ENCODE results near the gene SETBP1.
A peak's percentile ranks its signal among the peaks of the same experiment; 100 is the strongest.

SETBP1 gene

DNA sequence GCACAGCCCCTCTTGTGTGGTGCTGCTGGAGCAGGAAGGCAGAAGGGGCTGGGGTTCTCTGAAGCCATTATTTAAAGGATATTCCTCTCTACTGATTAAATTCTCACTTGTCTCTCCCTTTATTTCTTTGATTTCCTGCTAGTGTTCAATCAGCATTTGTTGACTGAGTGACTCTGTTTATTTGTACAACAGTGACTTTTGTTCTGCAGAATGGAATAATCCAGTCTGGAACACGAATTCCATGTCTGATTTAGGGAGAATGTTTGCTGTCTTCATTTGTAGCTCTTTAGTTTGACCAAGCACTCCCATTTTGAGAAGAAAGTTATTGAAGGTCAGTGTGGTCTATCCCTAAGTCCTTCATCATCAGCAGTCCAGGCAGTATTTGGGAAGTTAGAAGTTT lies 141.2 kb downstream of the SETBP1 start:
- DNase-seq: no peak

DNA sequence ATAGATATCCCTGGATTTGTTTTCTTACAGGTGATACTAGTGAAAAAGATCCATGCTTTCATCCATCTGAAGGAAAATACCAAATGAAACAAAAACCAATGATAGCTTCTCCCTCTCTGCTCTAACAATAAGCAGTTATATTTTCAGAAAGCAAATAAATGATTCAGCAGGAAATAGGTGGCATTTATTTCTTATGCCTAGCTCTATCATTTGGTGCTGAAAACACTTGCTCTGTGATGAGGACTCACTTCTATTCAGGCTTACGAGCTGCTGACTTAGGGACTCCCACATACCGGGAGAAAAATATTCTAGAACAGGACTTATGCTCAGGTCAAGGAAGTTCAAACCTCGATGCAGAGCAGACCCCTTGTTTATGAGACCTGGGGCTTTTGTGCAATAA lies 142.6 kb downstream of the SETBP1 start:
- DNase-seq: no peak

DNA sequence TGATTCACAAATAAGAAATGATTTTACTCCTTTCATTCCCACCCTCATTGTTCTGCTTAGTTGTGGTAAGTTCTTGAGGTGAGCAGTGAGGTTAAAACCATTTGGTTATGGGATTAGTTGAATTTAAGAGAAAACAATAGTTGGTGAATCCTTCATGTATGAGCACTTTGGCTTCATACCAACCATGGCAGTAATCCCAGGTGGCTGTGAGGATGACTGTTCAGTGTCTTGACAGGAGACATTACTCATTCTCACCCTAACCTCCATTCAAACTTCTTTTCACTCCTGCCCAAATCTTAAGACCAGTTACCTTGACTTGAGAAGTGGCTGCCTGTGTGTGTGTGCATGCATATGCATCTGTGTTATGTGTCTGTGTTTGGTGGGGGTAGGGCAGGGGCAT lies 143.1 kb downstream of the SETBP1 start:
- DNase-seq: no peak

DNA sequence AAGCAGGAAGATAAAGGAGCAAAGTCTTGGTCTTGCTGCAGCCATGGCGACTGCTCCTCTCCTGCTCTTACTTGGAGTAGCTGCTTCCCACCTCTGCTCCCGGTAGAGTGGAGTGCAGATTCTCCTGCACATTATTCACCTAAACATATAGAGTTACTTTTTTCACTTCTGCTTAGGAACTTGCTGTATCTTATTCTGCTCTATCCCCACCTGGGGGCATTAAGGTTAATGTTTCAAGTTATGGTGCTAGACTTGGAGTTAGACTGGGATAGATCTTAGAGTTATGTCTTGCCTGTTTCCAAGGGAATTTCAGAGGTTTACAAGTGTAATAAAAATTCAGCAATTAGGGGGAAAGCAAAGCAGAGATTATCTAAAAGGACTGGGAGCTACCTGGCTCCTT lies 144.2 kb downstream of the SETBP1 start:
- no peak for DNase-seq

DNA sequence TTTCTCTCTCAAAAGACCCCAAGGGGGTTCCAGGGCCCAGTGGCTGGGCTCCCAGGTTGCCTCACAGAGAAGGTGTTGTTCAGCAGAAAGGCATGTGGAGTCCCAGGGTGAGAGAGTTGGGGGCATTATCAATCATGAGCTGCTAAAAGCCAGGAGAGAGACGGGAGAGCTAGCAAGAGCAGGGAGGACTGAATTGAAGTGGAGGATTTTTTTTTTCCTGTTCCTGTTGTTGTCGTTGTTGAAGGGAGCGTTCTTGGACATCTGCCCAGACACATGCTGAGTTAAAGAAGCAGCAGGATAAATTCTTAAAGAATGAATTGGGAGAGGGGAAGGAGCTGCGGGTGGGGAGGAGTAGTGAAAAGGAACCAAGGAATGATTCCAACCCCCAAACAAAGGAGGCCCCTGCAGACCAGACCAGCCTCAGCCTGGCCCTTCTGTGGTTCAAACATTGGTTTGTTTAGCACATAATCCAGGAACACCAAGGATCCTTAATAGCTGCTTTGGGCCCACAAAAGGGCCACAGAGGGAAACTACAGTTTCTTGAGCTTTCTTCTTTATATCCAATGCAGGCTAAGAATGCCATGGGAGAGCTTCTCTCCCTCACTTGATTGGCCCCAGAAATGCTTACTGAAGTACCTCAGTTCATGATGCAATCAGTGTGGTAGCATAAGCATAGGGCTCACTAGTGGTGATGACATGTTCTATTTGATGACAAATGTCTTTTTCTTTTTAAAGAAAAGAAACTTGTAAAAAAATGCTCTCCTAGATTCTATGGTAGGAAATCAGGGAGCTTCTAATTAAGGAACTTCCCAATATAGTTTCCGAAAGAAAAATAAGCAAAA lies 146.0 kb downstream of the SETBP1 start:
- DNase-seq: no peak

DNA sequence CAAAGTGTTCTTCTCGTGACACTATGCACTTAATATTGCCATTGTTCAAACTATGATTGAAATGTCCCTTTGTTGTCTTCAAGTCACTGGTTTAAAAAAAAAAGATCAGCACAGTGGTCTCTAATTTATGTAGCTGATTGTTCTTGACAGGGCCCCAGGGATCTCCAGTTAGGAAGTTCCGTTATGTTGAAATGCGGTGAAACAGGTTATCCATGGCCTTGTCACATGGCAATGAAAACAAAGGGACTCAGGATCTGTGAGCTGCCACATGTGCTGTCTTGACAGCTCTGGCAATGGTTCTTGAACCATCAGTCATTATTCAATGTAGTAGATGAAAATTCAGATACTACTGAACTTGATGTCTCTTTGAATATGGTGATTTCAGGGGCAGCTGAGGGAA lies 147.4 kb downstream of the SETBP1 start:
- no peak for DNase-seq

DNA sequence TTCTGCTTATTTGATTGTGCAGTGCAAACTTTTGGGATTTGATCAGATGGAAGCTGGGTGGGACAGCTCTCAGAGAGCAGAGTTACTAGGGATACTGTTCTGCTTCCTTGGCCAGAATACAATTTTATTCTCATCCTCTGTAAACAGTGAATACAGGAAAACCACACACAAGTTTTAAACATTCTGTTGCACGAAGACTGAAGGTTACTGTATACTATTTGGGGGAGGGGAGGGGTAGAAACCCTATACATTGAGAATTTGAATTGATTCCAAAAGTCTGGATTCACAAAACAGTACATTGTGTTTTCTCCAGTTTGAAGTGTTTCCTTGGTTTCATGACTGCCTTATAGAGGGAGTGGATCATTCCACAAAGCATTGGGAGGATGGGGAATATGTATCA lies 149.9 kb downstream of the SETBP1 start:
- no peak for DNase-seq

DNA sequence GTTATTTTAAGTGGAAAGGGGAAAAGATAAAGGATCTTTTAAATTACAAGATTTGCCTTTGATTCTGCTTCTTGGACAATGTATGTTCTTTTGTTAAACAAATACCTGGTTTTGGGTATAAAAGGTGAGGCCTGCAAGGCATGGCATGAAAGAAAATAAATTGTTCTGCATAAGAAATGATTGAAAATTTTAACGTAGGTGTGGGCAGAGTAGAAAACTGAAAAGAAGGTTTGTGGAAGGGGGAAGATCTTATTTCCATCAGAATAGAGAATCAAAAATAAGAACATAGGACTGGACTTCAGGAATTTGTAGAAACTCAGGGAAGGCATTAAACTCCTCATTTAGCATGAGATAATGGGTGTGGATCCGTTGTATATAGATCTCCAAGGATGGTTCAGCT lies 153.1 kb downstream of the SETBP1 start:
- DNase-seq: no peak

DNA sequence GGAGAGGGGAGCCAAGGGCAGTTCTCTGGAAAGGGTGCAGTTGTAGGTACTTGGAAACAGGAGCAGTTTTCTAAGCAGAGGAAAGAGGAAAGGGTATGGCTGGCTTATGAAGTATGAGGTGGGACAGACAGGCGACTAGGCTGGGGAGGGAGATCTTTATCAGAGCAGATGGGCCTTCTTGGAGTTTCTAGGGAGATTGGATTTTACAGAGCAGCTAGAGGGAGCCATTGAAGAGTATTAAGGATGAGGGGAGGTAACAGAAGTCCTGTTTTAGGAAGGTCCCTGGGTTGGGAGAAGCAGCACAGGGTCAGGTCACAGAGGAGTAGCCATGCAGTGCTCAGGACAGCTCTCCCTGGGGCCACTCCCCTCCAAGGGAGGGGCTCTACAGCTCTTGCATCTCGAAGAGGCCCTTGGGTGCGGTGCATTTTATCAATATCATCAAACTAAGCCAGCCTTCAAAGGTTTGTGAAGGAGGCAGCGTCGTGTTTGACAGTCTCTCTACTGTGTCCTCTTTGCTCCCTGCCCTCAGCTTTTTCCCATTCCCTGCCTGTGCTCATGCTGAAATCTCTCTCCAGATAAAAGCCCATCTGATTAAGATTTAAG lies 154.3 kb downstream of the SETBP1 start:
- DNase-seq: no peak

DNA sequence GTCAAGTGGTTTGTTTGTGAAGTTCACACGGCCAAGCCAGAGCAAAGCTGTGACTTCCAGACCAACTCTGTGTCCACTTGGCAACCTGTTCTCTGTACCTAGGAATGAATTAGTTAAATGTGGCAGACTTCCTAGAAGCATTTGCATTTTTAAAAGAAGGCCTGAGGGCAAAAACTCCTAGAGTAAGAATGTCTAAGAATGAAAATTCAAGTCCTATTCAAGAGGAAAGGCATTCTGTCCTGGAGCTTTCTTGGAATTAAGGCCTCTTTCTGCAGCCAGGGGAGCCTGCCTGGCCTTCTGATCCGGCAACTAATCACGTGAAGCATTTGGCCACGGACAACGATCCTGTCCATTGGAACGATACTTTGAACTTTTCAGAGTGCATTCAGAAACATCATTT lies 155.0 kb downstream of the SETBP1 start:
- no peak for DNase-seq

DNA sequence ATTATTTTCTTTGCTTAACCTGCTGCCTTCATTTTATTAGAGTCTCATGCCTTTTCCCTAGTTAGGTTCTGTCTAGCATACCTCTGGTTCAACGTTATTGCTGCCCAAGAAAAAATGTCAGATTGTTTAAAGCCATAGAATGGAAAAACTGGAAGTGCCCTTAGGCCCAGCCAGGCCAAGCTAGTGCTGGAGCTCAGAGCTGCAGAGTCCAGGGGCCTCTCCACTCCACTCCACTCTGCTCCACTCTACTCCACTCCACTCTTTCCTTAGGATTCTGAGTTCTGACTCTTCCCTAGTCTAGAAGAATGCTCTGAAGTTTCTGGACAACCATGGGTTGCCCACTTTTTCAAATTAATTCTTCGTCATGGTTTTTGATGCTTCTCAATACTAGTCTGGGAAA lies 155.6 kb downstream of the SETBP1 start:
- no peak for DNase-seq

DNA sequence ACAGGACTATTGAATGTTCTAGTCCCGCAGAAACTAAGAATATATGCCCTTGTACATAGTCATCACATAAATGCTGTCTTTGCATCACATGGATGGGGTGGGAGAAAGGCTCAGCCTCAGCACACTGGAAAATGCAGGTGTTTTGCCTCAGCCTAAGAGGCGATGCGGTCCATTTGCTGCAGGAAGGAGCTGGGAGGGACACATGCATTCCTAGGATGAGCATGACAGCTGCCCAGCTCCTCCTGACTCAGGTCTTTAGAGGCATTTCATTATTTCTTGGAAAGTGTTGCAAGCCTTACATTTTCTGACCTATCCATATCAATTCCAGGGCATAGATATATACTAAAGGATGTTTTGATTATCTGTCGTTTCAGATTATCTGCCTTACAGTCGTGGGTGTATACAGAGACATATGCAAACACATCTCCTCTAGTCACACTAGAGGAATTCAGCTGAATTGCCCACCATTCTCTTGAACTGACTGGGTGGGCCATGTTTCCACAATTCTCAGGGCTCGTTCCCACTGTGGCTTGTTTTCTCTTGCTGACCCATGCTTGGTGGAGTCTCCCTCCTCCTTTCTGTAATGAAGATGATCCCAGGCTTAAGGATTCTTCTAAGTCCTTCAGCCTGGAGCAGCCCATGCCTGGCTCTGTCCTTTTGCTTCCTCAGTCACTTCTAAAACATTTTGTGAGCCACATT lies 156.9 kb downstream of the SETBP1 start:
- no peak for DNase-seq

DNA sequence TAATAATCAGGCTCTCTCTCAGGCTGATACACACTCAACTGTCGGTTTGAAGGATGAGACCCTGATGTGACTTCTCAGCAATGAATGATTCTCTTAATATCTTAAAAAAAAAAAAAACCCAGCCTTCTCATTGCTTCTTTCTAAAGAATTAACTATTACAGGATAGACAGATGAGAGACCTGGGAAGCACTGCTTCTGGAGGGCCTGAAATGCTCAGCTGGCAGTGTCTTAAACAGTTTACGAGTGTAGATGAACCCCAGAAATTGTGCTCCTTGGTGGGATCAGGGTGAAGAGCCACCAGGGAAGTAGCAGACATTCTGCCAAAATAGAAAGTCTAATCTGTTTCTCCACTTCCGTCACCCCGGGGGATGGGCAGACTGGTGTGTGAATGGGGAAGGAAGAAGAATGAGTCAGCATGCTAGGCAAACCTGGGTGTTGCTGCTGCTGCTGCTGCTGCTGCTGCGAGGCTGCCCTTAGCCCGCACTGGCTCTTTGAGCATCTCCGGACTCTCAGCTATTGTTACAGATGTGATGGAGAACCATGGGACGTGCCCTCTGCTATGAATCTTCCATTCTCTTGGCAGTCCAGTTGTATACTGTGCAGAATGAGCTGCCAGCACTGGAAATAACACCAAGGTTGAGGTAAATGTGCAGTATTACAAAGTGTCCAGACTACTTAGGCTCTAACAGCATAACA lies 158.4 kb downstream of the SETBP1 start:
- peak; percentile 63 to 74 for DNase-seq

DNA sequence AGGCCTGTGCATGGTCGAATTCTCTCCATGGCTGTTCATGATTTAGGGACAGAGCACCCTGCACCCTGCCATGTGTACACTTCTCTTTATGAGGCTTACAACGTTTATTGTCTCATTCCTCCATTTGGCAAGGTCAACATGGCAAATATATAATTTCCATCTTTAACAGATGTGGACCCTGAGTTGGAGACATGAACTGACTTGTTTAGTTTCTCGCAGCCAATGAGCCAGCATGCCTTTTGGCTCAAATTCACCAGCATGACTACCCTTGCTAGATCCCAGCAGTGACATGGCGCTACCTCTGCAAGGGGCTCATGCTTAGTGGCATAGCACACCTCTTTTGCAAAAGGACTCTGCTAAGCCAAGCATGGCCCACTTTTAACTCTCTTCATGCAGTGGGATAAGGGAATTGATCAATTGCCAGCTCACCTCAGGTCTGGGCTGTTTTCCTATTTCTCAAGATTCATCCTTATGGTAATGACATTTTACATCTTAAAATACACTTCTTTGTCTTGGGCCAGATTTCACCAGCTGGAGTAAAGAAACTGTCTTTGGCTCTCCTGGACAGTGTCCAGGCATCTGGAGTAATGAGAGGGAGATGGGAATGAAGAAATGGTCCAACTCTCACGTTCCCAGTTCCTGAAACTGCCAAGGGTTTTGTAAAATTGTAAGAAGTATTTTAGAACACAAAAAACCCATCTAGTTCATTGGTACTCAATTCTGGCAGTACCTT lies 159.5 kb downstream of the SETBP1 start:
- DNase-seq: no peak

DNA sequence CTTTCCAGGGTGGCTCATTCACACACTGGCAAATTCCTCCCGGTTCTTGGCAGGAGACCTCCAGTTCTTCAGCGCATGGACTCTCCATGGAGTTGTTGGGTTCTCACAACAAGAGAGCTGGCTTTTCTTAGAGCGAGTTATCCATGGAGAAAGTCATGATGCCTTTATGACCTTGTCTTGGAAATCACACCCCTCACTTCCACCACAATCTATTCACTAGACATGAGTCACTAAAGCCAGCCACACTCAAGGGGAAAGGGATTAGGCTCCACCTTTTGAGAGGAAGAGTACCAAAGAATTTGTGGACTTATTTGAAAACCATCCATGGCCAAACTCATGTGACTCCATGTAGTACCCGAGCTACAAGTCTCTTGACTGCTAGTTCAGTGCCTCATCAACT lies 160.5 kb downstream of the SETBP1 start:
- DNase-seq: no peak

DNA sequence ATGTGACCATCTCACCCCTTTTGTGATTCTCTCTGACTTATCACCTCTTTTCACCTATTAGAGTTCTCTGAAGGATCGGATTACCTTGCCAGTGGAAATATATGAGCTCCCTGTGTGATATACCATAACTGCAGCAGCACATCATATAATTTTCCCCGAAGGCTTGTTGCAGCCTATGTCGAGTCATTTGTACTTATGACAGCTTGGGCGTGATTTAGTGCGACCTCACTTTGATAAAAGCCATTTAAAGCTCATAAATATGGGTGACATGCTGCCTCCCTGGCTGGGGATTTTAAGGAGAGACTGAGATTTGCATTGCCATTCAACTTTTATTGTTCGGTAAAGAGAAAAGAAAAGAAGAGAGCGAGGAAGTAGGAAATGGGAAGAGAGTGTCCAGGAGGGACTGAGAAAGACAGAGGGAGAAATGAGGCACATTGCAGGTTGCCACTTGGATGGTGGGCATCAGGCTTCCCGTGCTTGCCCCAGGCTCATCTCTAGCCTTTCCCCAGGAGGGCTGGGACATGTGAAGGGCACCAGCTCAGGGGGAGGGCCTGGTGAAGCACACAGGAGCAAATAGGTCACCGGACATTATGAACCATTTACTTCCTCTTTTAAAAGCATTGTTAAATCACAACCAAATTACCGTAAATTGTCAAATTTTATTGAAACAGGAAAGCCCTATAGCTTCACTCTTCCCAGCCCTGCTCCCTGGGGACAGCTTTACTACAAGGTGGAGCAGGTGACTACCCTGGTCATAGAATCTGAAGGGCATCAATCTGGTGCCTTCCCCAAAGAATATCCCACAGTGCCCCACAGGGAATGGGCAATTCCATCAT lies 161.3 kb downstream of the SETBP1 start:
- no peak for DNase-seq

DNA sequence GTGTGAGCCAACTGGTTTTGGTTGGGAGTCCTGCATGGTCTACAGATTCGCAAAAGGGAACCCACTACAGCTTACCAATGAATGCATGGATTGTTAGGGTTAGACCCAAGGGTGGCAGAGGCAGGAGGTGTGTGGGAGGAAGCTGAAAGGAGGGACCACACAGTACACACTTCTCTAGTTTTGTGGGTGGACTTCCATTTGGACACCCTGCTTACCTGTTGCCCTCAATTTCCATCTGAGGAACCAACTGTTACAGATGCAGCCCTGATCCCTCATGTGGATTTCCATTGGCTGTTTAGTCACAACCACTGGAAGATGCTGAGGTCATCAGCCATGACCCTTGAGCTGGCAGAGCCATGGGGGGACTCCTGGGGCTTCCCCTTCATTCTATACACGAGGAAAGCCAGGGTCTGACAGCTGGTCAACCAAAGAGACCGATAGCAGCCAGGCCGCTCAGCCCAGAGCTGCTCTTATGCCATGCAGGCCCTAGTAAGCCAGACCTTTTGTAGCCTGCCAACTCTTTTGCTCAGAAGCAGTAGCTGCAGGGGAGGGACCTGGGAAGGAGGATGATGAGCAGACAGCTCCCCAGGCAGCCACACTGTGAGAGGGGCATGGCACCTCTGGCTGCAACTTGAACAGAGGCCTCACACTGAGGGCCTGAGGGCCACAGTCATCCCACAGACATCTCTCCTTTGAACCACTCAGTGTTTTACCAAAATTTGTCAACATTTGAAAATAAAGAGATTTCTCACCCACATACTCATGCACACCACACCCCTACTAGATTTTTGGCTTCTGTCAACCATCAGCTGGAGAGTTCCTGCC lies 162.1 kb downstream of the SETBP1 start:
- DNase-seq: no peak

DNA sequence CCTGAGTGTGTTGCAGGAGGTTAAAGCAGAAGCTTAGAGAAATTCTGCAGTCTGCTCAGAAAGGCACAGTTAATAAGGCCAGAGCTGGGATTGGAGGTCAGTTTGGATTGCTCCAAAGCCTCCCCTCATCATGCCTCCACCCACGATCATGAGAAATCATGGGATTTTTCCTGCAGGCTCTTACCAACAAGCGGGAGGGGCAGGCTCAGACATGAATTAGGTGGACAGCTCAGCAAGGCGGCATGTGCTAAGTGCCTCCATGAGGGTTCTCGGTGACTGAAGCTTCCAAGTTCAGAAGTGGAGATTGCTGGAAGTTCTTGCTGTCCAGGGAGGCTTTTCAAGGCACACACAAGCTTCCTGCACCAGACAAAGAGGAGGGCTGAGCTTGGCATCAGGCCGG lies 163.8 kb downstream of the SETBP1 start:
- DNase-seq: no peak

DNA sequence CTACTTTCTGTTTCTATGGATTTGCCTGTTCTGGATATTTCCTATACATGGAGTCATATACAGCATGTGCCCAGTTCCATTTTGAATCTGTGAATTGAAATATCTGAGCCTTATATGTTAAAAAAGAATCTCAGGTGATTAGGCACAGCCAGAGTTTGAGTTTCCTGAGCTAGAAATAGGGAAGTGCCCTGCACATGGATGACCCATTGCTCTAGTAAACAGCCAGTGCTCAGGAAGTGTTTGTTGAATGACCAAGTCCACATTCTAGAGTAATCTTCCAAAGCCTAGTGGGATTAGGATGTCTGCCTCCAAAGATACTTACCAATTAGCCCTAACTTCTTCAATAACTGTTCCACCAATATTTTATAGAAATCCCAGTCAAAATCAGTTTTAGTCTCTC lies 165.8 kb downstream of the SETBP1 start:
- no peak for DNase-seq

DNA sequence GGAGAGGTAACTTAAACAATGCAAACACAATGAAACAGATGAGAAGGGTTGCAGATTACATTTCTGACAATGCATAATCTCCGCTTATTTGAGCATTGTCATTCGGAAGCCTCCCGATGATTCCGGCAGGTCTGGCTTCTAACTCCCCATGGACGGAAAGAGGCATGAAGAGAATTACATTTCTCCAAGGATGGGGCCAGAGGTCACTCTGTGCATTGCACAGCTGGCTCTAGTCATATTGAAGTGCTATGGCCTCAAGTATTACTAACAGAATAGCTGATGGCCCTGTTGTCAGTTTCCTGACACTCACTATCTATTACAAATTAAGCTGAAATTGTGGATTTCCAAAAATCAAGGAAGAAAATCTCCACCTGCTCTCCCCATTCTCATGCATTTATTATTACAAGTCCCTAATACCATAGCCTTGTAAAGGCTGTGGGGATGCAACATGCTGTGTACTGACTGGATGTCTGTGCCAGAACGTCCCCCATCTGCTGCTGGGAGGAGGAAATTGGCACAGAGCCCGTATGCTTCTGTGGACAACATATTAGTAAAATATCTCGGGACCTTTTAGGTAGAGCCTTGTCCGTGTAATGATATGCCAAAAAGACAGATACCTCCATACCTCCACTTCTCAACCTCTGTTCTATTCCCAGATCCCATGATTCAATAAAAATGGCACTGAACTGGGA lies 168.1 kb downstream of the SETBP1 start:
- no peak for DNase-seq
